Neural progenitor cell (in vitro differentiated cells): ENCODE data around the gene UBE2R2. TPM values are rescaled to one million over a fixed set of nuclear protein-coding genes. Genes with fewer than 3 reads are reported as not detected.

Experiments used
- DNase-seq: peaks from one replicate; pipeline ENCODE4 v3.0.0-alpha.2; 2016; ENCODE audit warnings: low spot score
- H2AFZ ChIP-seq: fragments of 200-600 bp; sonication (generic); replicated peaks from 2 replicates; pipeline ENCODE4 v1.6.1; 2016; ENCODE audit warnings: antibody characterized with exemption
- H3F3A ChIP-seq: fragments of 200-600 bp; sonication (generic); 2 replicates; pipeline ENCODE4 v1.6.1; 2016; ENCODE audit warnings: antibody characterized with exemption, low read depth
- H3K27ac ChIP-seq: fragments of 200-600 bp; sonication (generic); 2 replicates; pipeline ENCODE4 v1.5.1; 2016; ENCODE audit warnings: mild to moderate bottlenecking
- H3K27me3 ChIP-seq: fragments of 200-600 bp; sonication (generic); 2 replicates; pipeline ENCODE4 v1.6.1; 2016; ENCODE audit warnings: mild to moderate bottlenecking, moderate library complexity
- H3K36me3 ChIP-seq: fragments of 200-600 bp; sonication (generic); 2 replicates; pipeline ENCODE4 v1.5.1; 2016
- H3K4me1 ChIP-seq: fragments of 200-600 bp; sonication (generic); 2 replicates; pipeline ENCODE4 v1.6.1; 2016; ENCODE audit warnings: mixed run types
- H3K4me2 ChIP-seq: fragments of 200-600 bp; sonication (generic); 2 replicates; pipeline ENCODE4 v1.6.1; 2016
- H3K4me3 ChIP-seq: fragments of 200-600 bp; sonication (generic); 2 replicates; pipeline ENCODE4 v1.5.1; 2016
- H3K79me2 ChIP-seq: fragments of 200-600 bp; sonication (generic); 2 replicates; pipeline ENCODE4 v1.6.1; 2016; ENCODE audit warnings: low read depth
- H3K9ac ChIP-seq: fragments of 200-600 bp; sonication (generic); 2 replicates; pipeline ENCODE4 v1.6.1; 2016
- H3K9me3 ChIP-seq: fragments of 200-600 bp; sonication (generic); 2 replicates; pipeline ENCODE4 v1.5.1; 2016; ENCODE audit warnings: low read depth
- H4K20me1 ChIP-seq: fragments of 200-600 bp; sonication (generic); 2 replicates; pipeline ENCODE4 v1.6.1; 2016; ENCODE audit warnings: low read depth
- H3K27ac Mint-ChIP-seq: 3 replicates; pipeline ENCODE4 v1.8.0; 2021; ENCODE audit warnings: mixed read lengths
- H3K27me3 Mint-ChIP-seq: 2 replicates; pipeline ENCODE4 v1.8.0; 2022; ENCODE audit warnings: low read depth, mild to moderate bottlenecking, inconsistent platforms, moderate library complexity, mixed read lengths; ENCODE audit not compliant: insufficient read depth
- H3K36me3 Mint-ChIP-seq: 3 replicates; pipeline ENCODE4 v1.8.0; 2021; ENCODE audit warnings: mixed read lengths
- H3K4me1 Mint-ChIP-seq: 3 replicates; pipeline ENCODE4 v1.8.0; 2021; ENCODE audit warnings: mixed read lengths
- H3K4me3 Mint-ChIP-seq: 3 replicates; pipeline ENCODE4 v1.8.0; 2021; ENCODE audit warnings: mild to moderate bottlenecking, moderate library complexity, mixed read lengths
- H3K9me3 Mint-ChIP-seq: 3 replicates; pipeline ENCODE4 v1.8.0; 2020; ENCODE audit warnings: mixed read lengths
- CTCF ChIP-seq: fragments of 200-600 bp; sonication (generic); IDR thresholded peaks from 2 replicates; pipeline ENCODE4 v1.5.1; 2017; ENCODE audit warnings: antibody characterized with exemption, mild to moderate bottlenecking
- EZH2 ChIP-seq: fragments of 200-600 bp; sonication (generic); IDR thresholded peaks from 2 replicates; pipeline ENCODE4 v1.6.1; 2017; ENCODE audit warnings: antibody characterized with exemption, mild to moderate bottlenecking, moderate library complexity
- EZH2phosphoT487 ChIP-seq: fragments of 200-600 bp; sonication (generic); IDR thresholded peaks from 2 replicates; pipeline ENCODE4 v1.6.1; 2017; ENCODE audit warnings: antibody characterized with exemption
- total RNA-seq: library from RNA; depleted of rRNA; stranded (reverse); fragments of >200 nt; gene quantifications from 2 replicates; pipeline ENCODE4 v1.2.3, GENCODE V29; 2015; ENCODE audit warnings: low replicate concordance

The UBE2R2 gene
- total RNA-seq, 1 donor from 2014 or later, result 68.3 TPM

DNA sequence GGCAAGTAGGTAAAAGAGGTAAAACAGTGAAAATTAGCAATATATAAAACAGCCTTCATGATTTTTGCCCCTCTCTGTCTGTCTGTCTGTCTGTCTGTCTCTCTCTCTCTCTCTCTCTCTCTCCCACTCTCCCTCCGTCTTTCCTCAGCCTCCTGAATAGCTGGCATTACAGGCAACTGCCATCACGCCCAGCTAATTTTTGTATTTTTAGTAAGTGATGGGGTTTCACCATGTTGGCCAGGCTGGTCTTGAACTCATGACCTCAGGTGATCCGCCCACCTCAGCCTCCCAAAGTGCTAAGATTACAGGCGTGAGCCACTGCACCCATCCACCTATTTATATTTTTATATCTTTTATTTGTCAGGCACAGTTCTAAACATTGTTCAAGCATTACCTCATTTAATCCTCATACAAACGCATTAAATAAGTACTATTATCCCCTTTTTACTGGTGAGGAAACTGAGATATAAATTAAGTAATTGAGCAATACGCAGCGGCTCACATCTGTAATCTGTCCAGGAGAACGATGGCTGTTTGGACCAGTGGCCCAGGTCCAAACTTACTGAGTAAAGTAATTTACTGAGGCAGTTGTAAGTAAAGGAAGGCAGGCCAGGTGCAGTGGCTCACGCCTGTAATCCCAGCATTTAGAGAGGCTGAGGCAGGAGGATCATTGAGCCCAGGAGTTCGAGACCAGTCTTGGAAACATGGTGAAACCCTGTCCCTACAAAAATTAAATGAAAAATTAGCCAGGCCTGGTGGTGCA is 60.9 kb downstream of the UBE2R2 start:
- no peaks in the 10 kb centered on the region for H3K9me3 Mint-ChIP-seq
- Histone ChIP-seq H3K36me3 (no peaks in the 10 kb centered on the region), H3K4me2 (no peak overlapping the region), H3F3A (peaks cover 16% of the 10 kb centered on the region), H3K4me1 (peaks cover 11% of the 10 kb centered on the region), H3K4me3 (no peak overlapping the region), H3K9me3 (no peaks in the 10 kb centered on the region), H3K9ac (no peak overlapping the region), H3K79me2 (peaks cover 100% of the 10 kb centered on the region), H2AFZ (no peak overlapping the region), H3K27ac (no peak overlapping the region), H4K20me1 (peaks cover 90% of the 10 kb centered on the region), H3K27me3 (no peaks in the 10 kb centered on the region)
- H3K27me3 Mint-ChIP-seq, result no peaks in the 10 kb centered on the region
- H3K27ac Mint-ChIP-seq, result peak overlapping the region; percentile 10
- TF ChIP-seq CTCF (no peak), EZH2phosphoT487 (no peak), EZH2 (no peak)
- DNase-seq, result no peak
- H3K4me3 Mint-ChIP-seq, result no peak overlapping the region
- H3K36me3 Mint-ChIP-seq, result no peaks in the 10 kb centered on the region
- H3K4me1 Mint-ChIP-seq, result peaks cover 13% of the 10 kb centered on the region

DNA sequence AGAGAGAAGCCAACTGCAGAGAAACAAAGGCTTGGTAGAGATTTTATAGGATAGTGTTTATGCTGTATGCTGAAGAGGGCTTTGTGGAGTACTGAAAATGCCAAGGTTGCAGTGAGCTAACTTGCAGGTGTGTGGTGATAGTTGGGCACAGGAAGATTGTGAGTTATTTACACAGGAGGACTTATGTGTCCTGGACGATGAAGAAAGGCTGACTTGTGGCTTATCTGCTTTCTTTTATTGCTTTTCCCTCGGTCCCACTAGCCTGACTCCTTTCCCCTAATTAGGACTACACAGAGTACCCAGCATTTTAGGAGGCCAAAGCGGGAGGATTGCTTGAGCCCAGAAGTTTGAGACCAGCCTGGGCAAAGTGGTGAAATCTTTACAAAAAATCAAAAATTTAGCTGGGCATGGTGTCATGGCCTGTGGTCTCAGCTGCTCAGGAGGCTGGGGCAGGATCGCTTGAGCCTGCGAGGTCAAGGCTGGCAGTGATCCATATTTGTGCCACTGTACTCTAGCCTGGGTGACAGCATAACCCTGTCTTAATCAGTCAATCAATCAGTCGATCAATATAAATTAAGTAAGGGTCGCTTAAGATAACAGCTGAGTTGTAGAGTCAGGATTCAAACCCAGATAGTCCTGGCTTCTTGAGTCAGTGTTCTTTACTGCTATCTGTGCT is 61.9 kb downstream of the UBE2R2 start:
- Mint-ChIP-seq H3K36me3 (no peaks in the 10 kb centered on the region), H3K27ac (peak overlapping the region; percentile 82), H3K27me3 (no peaks in the 10 kb centered on the region), H3K4me3 (no peak overlapping the region), H3K9me3 (no peaks in the 10 kb centered on the region), H3K4me1 (peaks cover 16% of the 10 kb centered on the region)
- Histone ChIP-seq H3K4me1 (peaks cover 11% of the 10 kb centered on the region), H3K4me2 (no peak overlapping the region), H3K4me3 (no peak overlapping the region), H2AFZ (no peak overlapping the region), H3K9me3 (no peaks in the 10 kb centered on the region), H3K9ac (no peak overlapping the region), H3K27ac (peak overlapping the region; percentile 44), H3K27me3 (no peaks in the 10 kb centered on the region), H3K36me3 (no peaks in the 10 kb centered on the region), H3K79me2 (peaks cover 100% of the 10 kb centered on the region), H3F3A (peaks cover 23% of the 10 kb centered on the region), H4K20me1 (peaks cover 90% of the 10 kb centered on the region)
- no peak for DNase-seq
- TF ChIP-seq EZH2phosphoT487 (no peak), CTCF (no peak), EZH2 (no peak)

- H3K4me3 Mint-ChIP-seq, result no peak overlapping the region
- Histone ChIP-seq H3K79me2 (peaks cover 100% of the 10 kb centered on the region), H3K4me1 (peaks cover 23% of the 10 kb centered on the region), H3K4me3 (no peak overlapping the region), H3K4me2 (no peak overlapping the region), H3K27me3 (no peaks in the 10 kb centered on the region), H4K20me1 (peaks cover 90% of the 10 kb centered on the region), H3K36me3 (no peaks in the 10 kb centered on the region), H3K9ac (no peak overlapping the region), H3K27ac (peak overlapping the region; percentile 14), H3F3A (peaks cover 24% of the 10 kb centered on the region), H2AFZ (no peak overlapping the region), H3K9me3 (no peaks in the 10 kb centered on the region)
- no peaks in the 10 kb centered on the region for H3K9me3 Mint-ChIP-seq
- no peaks in the 10 kb centered on the region for H3K27me3 Mint-ChIP-seq
- TF ChIP-seq CTCF (no peak), EZH2phosphoT487 (no peak), EZH2 (no peak)
- no peaks in the 10 kb centered on the region for H3K36me3 Mint-ChIP-seq
- peaks cover 29% of the 10 kb centered on the region for H3K4me1 Mint-ChIP-seq
- no peak overlapping the region for H3K27ac Mint-ChIP-seq
- peak; percentile 71 for DNase-seq
Observed at GRCh38 chr9:33880211-33881089, 63.5 kb downstream of the UBE2R2 start.
